A549 (cell line): ENCODE measurements around the gene CX3CL1. TPM values are rescaled to one million over a fixed set of nuclear protein-coding genes. Genes with fewer than 3 reads are reported as not detected.
A peak's percentile ranks its signal among the peaks of the same experiment; 100 is the strongest.

Source experiments
- ATAC-seq, 2 experiments: fragments of 200-7000 bp in 1 of 2; fragments of >200 bp in 1 of 2; cut with Nextera tagmentation in 1 of 2; cut with Tn5 transposase in 1 of 2; 3 replicates each; pipeline versions ENCODE4 v1.8.0 to v1.9.1; 2018 to 2020; ENCODE audit warnings: mild to moderate bottlenecking in 1 of 2, moderate library complexity in 1 of 2
- CTCF ChIA-PET: fragments of 300-600 bp; sonication (Branson Sonifier 250); formaldehyde crosslinking; extraction: SDS; loops from one replicate; lab custom pipeline; 2021; ENCODE audit warnings: antibody characterized with exemption, inconsistent platforms; lab: Yijun Ruan, JAX
- POLR2A ChIA-PET: fragments of 350-600 bp; formaldehyde crosslinking; extraction: SDS; loops from one replicate; lab custom pipeline; 2021; ENCODE audit warnings: antibody characterized with exemption, inconsistent platforms; lab: Yijun Ruan, JAX
- DNase-seq, 2 experiments: peaks; one replicate each; pipeline versions ENCODE4 v3.0.0 to v3.0.0-alpha.2; 2011 to 2016; ENCODE audit warnings: low read depth in 1 of 2, low spot score in 1 of 2
- FAIRE-seq: peaks from 2 replicates; lab custom pipeline; 2011; peaks lifted over from hg19 to GRCh38; lab: Jason Lieb, UNC
- H3K27ac ChIP-seq, 2 experiments: fragments of >200 bp; sonication (Bioruptor Twin); formaldehyde crosslinking; 3 replicates each; pipeline ENCODE4 v1.5.1; 2016 to 2017
- H3K4me1 ChIP-seq: fragments of >200 bp; sonication (Bioruptor Twin); formaldehyde crosslinking; 3 replicates; pipeline ENCODE4 v1.6.1; 2016
- H3K4me2 ChIP-seq: fragments of >200 bp; sonication (Bioruptor Twin); formaldehyde crosslinking; 3 replicates; pipeline ENCODE4 v1.6.1; 2016
- H3K4me3 ChIP-seq: fragments of >200 bp; sonication (Bioruptor Twin); formaldehyde crosslinking; 3 replicates; pipeline ENCODE4 v1.5.1; 2016
- H3K9me3 ChIP-seq: fragments of >200 bp; sonication (Bioruptor Twin); formaldehyde crosslinking; 3 replicates; pipeline ENCODE4 v1.6.1; 2016
- BHLHE40 ChIP-seq: IDR thresholded peaks from 2 replicates; pipeline ENCODE4 v1.6.1; 2012; ENCODE audit warnings: low read depth, low read length, inconsistent platforms
- CBX2 ChIP-seq: fragments of 200-600 bp; sonication (generic); IDR thresholded peaks from 2 replicates; pipeline ENCODE4 v1.6.1; 2016; ENCODE audit warnings: low read depth, mild to moderate bottlenecking, borderline replicate concordance
- CEBPB ChIP-seq, 2 experiments: fragments of >200 bp in 1 of 2; sonication (Bioruptor Twin) in 1 of 2; formaldehyde crosslinking in 1 of 2; IDR thresholded peaks; 2 replicates each; pipeline ENCODE4 v1.6.1; 2012 to 2016
- CHD4 ChIP-seq: fragments of 200-600 bp; sonication (generic); IDR thresholded peaks from 2 replicates; pipeline ENCODE4 v1.6.1; 2016; ENCODE audit warnings: antibody characterized with exemption, mild to moderate bottlenecking, borderline replicate concordance
- CTCF ChIP-seq: fragments of >200 bp; sonication (Bioruptor Twin); formaldehyde crosslinking; IDR thresholded peaks from 3 replicates; pipeline ENCODE4 v1.5.1; 2016
- ELK1 ChIP-seq: fragments of 150-350 bp; IDR thresholded peaks from 2 replicates; pipeline ENCODE4 v1.6.1; 2014; ENCODE audit warnings: low read depth, mild to moderate bottlenecking, low read length
- ESRRA ChIP-seq: fragments of 150-350 bp; IDR thresholded peaks from 2 replicates; pipeline ENCODE4 v1.6.1; 2014; ENCODE audit warnings: mild to moderate bottlenecking, low read length, borderline replicate concordance
- FOSB ChIP-seq: fragments of 250-450 bp; sonication (Bioruptor Pico); IDR thresholded peaks from 2 replicates; pipeline ENCODE4 v1.5.0; 2020; ENCODE audit warnings: mild to moderate bottlenecking, moderate library complexity
- FOSL2 ChIP-seq, 2 experiments: fragments of 450-650 bp in 1 of 2; fragments of >200 bp in 1 of 2; sonication (Bioruptor Twin) in 1 of 2; formaldehyde crosslinking; IDR thresholded peaks; 2 replicates each; pipeline versions ENCODE4 v1.5.0 to v1.6.1; 2016 to 2020; ENCODE audit warnings: mild to moderate bottlenecking in 1 of 2, moderate library complexity in 1 of 2
- FOXS1 ChIP-seq: fragments of 250-450 bp; sonication (Bioruptor Pico); IDR thresholded peaks from 2 replicates; pipeline ENCODE4 v1.5.0; 2020; ENCODE audit warnings: mild to moderate bottlenecking, moderate library complexity
- HOXB5 ChIP-seq: fragments of 250-450 bp; sonication (Bioruptor Pico); IDR thresholded peaks from 2 replicates; pipeline ENCODE4 v1.5.0; 2020; ENCODE audit warnings: mild to moderate bottlenecking, moderate library complexity
- JUNB ChIP-seq: fragments of >200 bp; sonication (Bioruptor Twin); formaldehyde crosslinking; IDR thresholded peaks from 2 replicates; pipeline ENCODE4 v1.6.1; 2016
- KDM5A ChIP-seq: fragments of 200-600 bp; sonication (generic); IDR thresholded peaks from 2 replicates; pipeline ENCODE4 v1.6.1; 2016; ENCODE audit warnings: antibody characterized with exemption, mild to moderate bottlenecking
- MYC ChIP-seq: IDR thresholded peaks from 2 replicates; pipeline ENCODE4 v1.6.1; 2012; ENCODE audit warnings: mild to moderate bottlenecking, inconsistent platforms, low read length, improper control_type of control experiment, borderline replicate concordance
- NFE2L2 ChIP-seq: fragments of 150-350 bp; conservative IDR thresholded peaks from 2 replicates; pipeline ENCODE4 v1.6.1; 2014; ENCODE audit warnings: low read length
- POLR2AphosphoS2 ChIP-seq: conservative IDR thresholded peaks from 2 replicates; pipeline ENCODE4 v1.6.1; 2012; ENCODE audit warnings: low read length, improper control_type of control experiment, inconsistent platforms
- RAD21 ChIP-seq, 2 experiments: fragments of >200 bp in 1 of 2; sonication (Bioruptor Twin) in 1 of 2; formaldehyde crosslinking in 1 of 2; IDR thresholded peaks in 1 of 2; conservative IDR thresholded peaks in 1 of 2; 2 replicates in 1 of 2; 3 replicates in 1 of 2; pipeline ENCODE4 v1.6.1; 2012 to 2018; ENCODE audit warnings: inconsistent platforms in 1 of 2
- RFX5 ChIP-seq: fragments of 450-650 bp; IDR thresholded peaks from 2 replicates; pipeline ENCODE4 v1.7.1; 2014; ENCODE audit warnings: antibody characterized with exemption, mild to moderate bottlenecking, moderate library complexity
- SMC3 ChIP-seq: fragments of >200 bp; sonication (Bioruptor Twin); formaldehyde crosslinking; IDR thresholded peaks from 3 replicates; pipeline ENCODE4 v1.6.1; 2018; ENCODE audit warnings: inconsistent platforms
- ZFP36 ChIP-seq: fragments of 450-650 bp; IDR thresholded peaks from 2 replicates; pipeline ENCODE4 v1.6.1; 2014; ENCODE audit warnings: borderline replicate concordance; ENCODE audit not compliant: partially characterized antibody
- ZNF302 ChIP-seq: fragments of 250-450 bp; sonication (Bioruptor Pico); IDR thresholded peaks from 2 replicates; pipeline ENCODE4 v1.9.0; 2021; ENCODE audit warnings: inconsistent platforms, mild to moderate bottlenecking, moderate library complexity
- ZSCAN20 ChIP-seq: fragments of 250-450 bp; sonication (Bioruptor Pico); IDR thresholded peaks from 2 replicates; pipeline ENCODE4 v1.8.0; 2022; ENCODE audit warnings: mild to moderate bottlenecking, moderate library complexity
- WGBS: methylation state at CpG from one replicate; pipeline ENCODE4 v1.1.6; 2017; ENCODE audit errors: missing lambda C conversion rate; 5-methylcytosine and 5-hydroxymethylcytosine counted together
- polyA plus RNA-seq, 4 experiments: library from polyadenylated mRNA; depleted of rRNA in 3 of 4; stranded (reverse); fragments of >200 nt; fragmentation: RNase III in 1 of 4; extraction: RNeasy Plus Mini Kit Qiagen cat#74134 plus additional on column Dnase treatment in 1 of 4; gene quantifications; 2 replicates in 3 of 4; 3 replicates in 1 of 4; pipeline ENCODE4 v1.2.3, GENCODE V29; 2011 to 2017

Gene CX3CL1
- polyA plus RNA-seq, 2 of the 4 experiments (the other 2 are of a cell fraction): 0.08 to 0.10 TPM

GRCh38 chr16:57388359-57389086 lies 16.2 kb downstream of the CX3CL1 start:
- 18% methylated on average over 7 of the region's 7 CpGs for WGBS
- peak; percentile 39 for FAIRE-seq
- POLR2A ChIA-PET: no interaction called here

GRCh38 chr16:57389087-57389468 lies 16.8 kb downstream of the CX3CL1 start:
- H3K4me2 ChIP-seq: no peak overlapping the region
- H3K4me3 ChIP-seq: no peak overlapping the region
- H3K9me3 ChIP-seq: no peaks in the 10 kb centered on the region
- DNase-seq: no peak
- ChIA-PET CTCF (no interaction called here), POLR2A (no interaction called here)
- TF ChIP-seq CBX2: no peak
- no peak for TF ChIP-seq ZNF302 (CRISPR knock-in tag)
- no peak for TF ChIP-seq RFX5
- TF ChIP-seq ELK1: no peak
- no peak for TF ChIP-seq FOSL2 (IDR thresholded peaks at IDR 0.05)
- TF ChIP-seq FOSL2 (CRISPR knock-in tag; IDR thresholded peaks at IDR 0.05): no peak
- TF ChIP-seq CTCF: no peak
- TF ChIP-seq FOSB (CRISPR knock-in tag): no peak
- no peak for TF ChIP-seq NFE2L2
- TF ChIP-seq ESRRA: no peak
- no peak for TF ChIP-seq ZFP36
- ATAC-seq: no peak
- H3K4me1 ChIP-seq: peaks cover 14% of the 10 kb centered on the region
- H3K27ac ChIP-seq: no peak overlapping the region
- WGBS: 72% methylated on average over 3 of the region's 3 CpGs
- no peak for FAIRE-seq

More at GRCh38 chr16:57388359-57389086, 16.2 kb downstream of the CX3CL1 start:
- TF ChIP-seq CEBPB (IDR thresholded peaks at IDR 0.05): no peak
- no peak for TF ChIP-seq CBX2
- no peak for TF ChIP-seq NFE2L2
- TF ChIP-seq BHLHE40: no peak
- no peak for TF ChIP-seq FOSB (CRISPR knock-in tag)
- TF ChIP-seq SMC3: no peak
- TF ChIP-seq HOXB5 (CRISPR knock-in tag): no peak
- TF ChIP-seq KDM5A: no peak
- no peak for TF ChIP-seq RFX5
- no peak for TF ChIP-seq FOXS1
- no peak for TF ChIP-seq RAD21 (conservative IDR thresholded peaks at IDR 0.05 in 1 of 2, IDR thresholded peaks at IDR 0.05 in 1 of 2)
- no peak for TF ChIP-seq POLR2AphosphoS2
- no peak for TF ChIP-seq MYC
- TF ChIP-seq JUNB: no peak
- no peak for TF ChIP-seq ZFP36
- no peak for TF ChIP-seq CHD4
- no peak for TF ChIP-seq ZNF302 (CRISPR knock-in tag)
- TF ChIP-seq ZSCAN20 (CRISPR knock-in tag): no peak
- H3K4me3 ChIP-seq: no peak overlapping the region
- peak overlapping the region; percentile 53 to 65; a peak in 4 of 6 replicates for H3K27ac ChIP-seq
- peak in 1 of 2 experiments; percentile 48 for DNase-seq
- no peak; a peak in 1 of 6 replicates for ATAC-seq
- CTCF ChIA-PET: interaction anchor here (0.9 to 1.3 kb wide), 2 partner anchors 29 to 69 kb away, joined by 3 to 4 read pairs; no protein-coding TSS in a partner anchor
- peak overlapping the region; percentile 45 for H3K4me2 ChIP-seq
- H3K9me3 ChIP-seq: no peaks in the 10 kb centered on the region
- H3K4me1 ChIP-seq: peaks cover 20% of the 10 kb centered on the region
